Colon (tissue), 2 donors: ENCODE measurements around the gene OR6S1.
"Not testable (repeated sequence)": the region's sequence is repeated elsewhere in the genome, so short reads cannot be mapped to it uniquely, and the experiment has no call there.

Experiments used
- FAIRE-seq: peaks from 2 replicates; lab custom pipeline; 2012; peaks lifted over from hg19 to GRCh38; lab: Jason Lieb, UNC
- donor health status: control.
- donor health status: control.

OR6S1 gene

DNA sequence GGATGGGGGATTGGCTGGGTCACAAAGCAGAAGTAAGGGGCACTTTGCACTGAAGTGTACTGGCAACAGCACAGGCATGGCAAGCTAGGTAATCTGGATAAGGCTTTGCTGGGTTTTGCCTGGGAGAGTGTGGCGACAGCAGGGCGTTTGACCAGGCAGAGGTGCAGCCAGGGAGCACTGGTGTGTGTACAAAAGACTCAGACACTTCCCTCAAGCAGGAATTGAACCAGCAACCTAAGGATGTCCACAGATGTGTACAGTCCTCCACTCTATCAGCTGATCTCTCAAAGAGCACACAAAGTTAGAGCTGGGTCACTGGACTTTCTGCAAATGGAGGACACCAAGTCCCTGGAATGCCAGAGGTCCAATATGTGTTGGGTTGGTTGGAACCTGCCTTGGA lies 27.5 kb upstream of the OR6S1 start:
- no peak for FAIRE-seq

DNA sequence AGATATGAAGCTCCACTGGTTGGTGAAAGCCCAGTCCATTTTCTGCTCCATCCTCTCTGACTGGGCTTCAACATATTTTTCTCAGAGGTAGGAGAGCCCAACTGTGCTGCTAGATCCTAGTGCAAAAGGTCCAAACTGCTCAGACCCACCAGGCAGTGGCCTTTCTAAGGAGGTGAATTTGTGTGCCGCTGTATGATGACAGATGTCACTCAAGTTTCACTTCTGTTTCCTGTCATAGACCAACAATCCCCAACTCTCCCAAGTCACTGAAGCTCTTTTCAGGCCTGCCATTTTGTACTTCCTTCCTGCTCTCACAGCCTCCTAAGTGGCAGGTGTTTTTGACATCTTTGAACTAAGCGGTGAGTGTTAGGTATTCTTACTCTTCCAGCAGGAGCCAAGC lies 26.5 kb upstream of the OR6S1 start:
- FAIRE-seq: no peak

DNA sequence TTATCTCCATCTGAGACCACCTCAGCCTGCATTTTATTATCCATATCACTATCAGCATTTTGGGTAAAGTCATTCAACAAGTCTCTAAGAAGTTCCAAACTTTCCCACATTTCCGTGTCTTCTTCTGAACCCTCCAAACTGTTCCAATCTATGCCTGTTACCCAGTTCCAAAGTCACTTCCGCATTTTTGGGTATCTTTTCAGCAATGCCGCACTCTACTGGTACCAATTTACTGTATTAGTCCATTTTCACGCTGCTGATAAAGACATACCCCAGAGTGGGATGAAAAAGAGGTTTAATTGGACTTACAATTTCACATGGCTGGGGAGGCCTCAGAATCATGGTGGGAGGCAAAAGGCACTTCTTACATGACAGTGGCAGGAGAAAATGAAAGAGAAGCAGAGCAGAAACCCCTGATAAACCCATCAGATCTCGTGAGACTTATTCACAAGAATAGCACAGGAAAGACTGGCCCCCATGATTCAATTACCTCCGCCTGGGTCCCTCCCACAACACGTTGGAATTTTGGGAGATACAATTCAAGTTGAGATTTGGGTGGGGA lies 25.0 kb upstream of the OR6S1 start:
- not testable (repeated sequence) for FAIRE-seq

DNA sequence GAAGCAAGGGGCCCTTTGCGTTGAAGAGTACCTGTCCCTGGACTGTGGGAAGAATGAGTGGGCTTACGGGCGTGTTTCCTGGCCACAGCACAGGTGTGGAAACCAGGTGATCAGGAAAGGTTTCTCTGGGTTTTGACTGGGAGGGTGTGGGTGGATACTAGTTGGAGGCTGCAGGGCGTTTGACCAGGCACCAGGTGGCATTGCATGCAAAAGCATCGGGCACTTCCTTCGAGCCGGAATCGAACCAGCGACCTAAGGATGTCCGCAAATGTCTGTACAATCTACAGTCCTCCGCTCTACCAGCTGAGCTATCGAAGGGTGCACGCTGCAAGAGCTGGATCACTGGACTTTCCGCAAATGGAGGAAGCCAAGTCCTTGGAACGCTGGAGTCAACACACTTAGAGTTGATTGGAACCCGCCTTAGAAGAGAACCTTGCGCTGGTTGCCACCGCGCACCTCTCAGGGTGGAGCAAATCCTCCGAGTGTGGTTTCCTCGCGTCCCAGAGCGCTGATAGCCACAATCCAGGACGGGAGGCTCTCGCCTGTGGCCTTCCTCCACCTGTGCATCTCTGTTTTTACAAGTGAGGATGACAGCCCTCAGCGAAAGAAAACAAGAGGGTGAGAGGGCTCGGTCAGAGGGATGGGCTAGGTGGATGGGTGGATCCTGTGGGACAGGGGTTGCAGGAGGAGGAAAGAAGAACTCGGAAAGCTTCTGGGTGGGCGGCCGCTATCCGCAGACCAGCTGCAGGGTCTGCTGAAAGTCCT lies 21.7 kb upstream of the OR6S1 start:
- FAIRE-seq: no peak

DNA sequence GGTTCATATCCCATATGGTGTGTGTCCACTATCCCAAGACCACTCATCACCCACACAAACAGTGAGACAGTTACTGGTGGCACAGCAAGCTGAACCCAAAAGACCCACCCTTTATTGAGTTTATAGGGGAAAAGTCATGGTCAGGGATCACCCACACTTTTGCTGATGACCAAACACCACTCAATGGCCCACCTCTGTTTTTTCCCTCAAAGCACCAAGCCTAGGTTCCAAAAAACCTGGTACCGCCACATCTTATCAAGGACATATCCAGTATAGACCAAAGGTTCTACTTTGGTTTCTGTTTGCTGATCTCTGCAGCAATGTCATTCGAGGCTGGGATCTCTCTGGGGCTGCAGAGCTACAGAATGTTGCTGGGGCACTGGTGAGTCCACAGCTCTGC lies 19.7 kb upstream of the OR6S1 start:
- no peak for FAIRE-seq

DNA sequence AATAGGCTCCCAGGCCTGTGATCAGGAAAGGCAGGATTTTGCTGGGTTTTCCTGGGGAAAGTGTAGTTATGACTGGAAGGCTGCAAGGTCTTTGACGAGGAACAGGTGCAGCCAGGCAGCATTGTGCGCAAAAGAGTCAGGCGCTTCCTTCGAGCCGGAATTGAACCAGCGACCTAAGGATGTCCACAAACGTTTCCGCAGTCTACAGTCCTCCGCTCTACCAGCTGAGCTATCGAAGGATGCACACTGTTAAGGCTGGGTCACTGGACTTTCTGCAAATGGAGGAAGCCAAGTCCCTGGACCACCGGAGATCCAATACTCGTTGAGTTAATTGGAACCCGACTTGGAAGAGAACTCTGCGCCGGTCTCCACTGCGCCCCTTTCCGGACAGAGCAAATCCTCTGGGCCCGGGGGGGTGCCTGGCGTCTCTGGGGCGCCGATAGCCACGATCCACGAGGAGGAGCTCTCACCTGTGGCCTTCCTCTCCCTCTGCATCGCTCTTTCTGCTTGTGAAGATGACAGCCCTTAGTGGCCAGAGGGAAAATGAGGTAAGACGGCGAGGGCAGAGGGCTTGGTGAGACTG lies 18.4 kb upstream of the OR6S1 start:
- no peak for FAIRE-seq

DNA sequence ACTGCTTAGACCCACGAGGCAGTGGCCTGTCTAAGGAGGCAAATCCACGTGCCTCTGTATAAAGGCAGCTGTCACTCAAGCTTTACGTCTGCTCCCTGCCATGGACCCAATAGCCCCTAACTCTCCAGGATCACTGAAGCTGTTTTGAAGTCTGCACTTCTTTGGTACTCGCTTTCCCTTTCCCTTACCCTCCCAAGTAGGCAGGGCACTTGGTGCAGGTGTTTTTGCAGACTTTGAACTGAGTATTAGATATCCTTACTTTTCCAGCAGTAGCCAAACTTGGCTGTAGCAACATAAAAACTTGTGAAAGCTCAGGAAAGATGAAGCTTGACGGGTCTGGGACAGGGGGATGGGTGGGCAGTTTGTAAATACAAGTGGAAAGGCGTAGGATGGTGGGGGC lies 17.8 kb upstream of the OR6S1 start:
- no peak for FAIRE-seq

DNA sequence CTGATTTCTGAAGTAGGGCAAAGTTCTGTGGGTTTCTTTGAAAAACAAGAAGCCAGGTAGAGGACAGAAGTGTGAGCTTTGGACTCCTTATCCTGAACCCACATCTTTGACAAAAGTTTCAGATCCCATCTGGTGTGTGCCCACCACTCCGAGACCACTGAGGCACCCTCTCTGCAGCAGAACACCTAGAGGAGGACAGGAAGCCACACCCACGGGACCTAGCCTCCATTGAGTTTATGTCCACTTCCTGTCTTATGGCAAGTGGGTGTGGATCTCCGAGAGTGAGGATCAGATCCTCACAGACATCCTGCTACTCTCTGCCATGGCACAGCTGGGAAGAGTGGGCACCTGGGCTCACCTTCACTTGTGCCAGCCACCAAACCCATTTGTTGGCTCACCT lies 16.8 kb upstream of the OR6S1 start:
- FAIRE-seq: no peak

DNA sequence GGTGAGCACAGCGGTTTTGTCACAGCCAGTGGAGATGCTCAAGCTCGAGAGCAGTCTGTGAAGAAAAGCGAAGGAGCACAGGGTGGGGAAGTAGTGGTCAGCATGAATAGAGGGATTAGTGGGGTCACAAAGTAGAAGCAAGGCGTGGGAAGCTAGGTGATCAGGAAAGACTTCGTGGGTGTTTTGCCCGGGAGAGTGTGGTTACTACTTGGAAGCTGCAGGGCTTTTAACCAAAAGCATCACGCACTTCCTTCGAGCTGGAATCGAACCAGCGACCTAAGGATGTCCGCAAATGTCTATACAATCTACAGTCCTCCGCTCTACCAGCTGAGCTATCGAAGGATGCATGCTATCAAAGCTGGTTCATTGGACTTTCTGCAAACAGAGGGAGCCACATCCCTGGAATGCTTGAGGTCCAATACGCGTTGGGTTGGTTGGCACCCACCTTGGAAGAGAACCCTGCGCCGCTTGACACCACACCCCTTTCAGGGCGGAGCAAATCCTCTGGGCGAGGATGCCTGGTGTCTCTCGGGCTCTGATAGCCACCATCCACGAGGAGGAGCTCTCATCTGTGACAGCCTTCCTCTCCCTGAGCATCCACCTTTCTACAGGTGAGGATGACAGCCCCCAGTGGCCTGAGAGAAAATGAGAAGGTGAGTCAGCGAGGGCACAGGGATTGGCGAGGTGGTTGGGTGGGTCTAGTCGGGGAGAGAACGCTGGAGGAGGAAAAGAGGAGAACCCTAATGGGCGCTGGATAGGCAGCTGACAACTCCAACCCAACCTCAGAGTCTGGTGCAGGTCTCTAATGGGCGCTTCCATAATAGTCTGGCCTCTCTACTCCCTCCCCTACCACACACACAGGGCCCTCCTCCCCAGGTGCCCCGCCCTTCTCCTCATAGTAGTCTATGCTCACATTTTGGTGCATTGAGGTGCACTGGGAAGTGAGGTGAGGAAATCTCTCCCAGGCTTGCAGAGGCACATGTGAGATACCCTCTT lies 16.0 kb upstream of the OR6S1 start:
- FAIRE-seq: no peak

DNA sequence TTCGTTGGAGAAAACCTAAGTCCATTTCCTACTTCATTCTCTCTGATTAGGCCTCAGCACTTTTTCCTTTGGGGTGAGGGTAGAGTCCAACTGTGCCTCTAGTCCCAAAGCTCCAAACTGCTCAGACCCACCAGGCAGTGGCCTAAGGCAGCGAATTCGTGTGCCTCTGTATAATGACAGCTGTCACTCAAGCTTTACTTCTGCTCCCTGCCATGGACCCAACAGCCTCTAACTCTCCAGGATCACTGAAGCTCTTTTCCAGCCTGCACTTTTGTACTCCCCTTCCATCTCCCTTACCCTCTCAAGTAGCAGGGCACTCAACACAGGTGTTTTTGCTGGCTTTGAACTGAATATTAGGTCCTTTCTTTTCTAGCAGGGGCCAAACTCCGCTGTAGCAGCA lies 14.8 kb upstream of the OR6S1 start:
- FAIRE-seq: no peak

DNA sequence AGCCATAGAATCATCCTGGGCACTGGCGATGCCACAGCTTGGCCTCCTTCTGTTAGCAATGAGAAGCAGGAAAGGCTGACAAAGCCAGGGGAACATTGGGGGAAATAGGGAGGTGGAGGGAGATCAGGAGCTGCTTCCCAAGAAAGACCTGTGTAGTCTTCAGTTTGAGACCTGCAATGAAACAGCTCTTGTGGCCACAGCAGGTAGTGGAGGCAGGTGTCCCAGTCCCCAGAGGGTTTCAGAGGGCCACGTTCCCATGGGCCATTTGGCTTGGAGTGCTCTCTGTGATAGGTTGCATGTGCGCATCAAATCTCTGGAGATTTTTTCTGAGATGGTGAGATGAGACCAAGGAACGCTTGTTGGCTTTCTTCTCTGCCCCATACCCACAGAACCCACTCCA lies 14.4 kb upstream of the OR6S1 start:
- FAIRE-seq: no peak

DNA sequence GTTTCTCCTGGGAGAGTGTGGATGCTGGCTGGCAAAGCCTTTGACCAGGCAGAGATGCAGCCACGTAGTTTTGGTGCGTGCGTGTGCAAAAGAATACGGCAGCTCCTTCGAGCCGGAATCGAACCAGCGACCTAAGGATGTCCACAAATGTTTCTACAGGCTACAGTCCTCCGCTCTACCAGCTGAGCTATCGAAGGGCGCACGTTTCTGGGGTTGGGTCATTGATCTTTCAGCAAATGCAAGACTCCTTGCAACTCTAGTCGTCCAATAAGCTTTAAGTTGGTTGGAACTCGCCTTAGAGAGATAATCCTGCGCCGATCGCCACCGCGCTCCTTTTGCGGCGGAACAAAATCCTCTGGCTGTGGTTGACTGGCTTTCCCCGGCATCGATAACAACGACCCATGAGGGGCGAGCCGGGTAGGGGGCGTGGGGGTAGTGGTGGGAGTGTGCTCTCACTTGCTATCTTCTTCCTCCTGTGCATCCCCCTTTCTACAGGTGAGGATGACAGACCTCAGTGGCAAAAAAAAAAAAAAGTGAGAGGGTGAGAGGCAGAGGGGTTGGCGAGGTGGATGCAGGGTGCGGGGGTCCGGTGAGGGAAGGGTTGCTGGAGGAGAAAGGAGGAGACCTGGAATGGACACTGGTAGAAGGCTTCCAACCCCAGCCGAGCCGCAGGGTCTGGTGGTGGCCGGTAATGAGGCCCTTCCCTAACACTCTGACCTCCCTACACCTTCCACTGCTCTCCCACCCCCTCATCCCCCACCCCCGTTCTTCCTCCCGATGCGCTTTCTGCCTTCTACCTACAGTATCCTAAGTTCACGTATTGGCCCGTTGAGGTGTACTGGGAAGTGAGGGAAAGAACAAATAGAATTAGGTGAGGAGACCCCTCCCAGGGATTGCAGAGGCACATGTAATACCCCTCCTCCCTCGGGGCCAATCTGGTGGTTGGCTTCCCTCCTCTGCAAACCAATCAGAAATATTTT lies 11.8 kb upstream of the OR6S1 start:
- no peak for FAIRE-seq

DNA sequence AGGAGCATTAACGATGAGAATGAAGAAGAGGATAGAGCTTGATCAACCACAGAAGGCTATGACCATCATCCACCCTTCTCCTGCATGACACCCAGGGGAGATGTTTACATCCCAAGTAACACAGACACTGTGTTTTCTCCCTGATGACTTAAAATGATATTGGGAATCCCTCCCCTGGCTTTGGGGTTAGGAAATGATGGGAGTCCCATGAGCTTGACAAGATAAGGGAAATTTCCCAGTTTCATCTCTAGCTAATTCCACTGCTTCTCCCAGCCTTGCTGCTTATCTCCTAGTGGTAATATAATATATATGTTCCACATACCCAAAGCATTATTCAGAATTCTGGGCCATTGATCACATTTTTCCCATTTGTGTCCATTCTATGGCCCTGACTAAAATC lies 4.0 kb upstream of the OR6S1 start:
- FAIRE-seq: no peak

DNA sequence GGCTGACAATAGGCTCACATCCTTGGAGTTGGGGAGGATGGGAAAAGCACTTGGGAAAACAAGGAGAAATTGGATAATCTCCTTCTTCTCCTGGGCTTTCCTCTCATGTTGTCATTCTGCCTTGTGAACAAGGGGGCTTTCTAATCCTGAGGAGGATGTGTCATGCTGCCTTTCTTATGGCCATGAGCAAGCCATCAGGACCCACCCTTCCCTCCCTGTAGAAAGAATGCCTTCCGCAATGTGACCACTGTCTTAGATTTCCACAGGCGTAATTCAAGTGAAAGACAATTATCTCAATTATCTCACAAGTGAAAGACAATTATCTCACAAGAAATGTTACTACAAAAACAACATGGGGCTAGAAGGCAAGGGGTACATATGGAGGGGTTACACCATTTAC lies 3.0 kb upstream of the OR6S1 start:
- no peak for FAIRE-seq

DNA sequence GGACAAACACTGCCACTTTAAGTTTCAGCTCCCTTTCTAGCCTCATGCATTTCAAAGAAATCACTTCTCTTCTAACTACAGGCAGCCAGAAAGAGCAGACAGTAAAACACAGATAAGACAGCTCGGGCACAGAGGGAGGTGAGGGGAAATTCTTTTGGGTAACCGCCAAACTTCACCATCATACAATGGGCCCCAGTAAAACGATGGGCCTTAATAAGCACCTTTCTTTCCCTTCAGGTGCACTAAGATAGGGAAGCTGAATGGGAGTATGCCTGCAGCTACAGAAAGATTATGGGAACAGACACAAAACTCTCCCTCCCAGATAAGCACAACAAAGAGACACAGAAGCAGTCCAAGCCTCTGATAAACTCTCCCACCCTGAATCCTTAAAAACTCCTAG lies 1.3 kb upstream of the OR6S1 start:
- not testable (repeated sequence) for FAIRE-seq

DNA sequence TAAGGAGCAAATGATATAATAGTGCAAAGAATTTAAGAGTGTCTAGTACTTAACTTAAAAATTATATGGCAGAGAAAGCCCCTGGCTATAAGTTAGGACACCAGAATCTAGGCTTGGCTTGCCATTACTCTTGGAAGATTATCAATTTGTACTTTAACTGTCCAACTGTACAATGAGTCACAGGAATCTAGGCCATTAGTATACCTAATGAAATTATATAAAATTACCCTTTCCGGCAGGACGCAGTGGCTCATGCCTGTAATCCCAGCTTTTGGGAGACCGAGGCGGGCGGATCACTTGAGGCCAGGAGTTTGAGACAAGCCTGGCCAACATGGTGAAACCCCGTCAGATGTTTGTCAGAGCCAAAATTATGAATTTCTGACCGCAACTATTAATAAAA lies 691 bp upstream of the OR6S1 start:
- no peak for FAIRE-seq

DNA sequence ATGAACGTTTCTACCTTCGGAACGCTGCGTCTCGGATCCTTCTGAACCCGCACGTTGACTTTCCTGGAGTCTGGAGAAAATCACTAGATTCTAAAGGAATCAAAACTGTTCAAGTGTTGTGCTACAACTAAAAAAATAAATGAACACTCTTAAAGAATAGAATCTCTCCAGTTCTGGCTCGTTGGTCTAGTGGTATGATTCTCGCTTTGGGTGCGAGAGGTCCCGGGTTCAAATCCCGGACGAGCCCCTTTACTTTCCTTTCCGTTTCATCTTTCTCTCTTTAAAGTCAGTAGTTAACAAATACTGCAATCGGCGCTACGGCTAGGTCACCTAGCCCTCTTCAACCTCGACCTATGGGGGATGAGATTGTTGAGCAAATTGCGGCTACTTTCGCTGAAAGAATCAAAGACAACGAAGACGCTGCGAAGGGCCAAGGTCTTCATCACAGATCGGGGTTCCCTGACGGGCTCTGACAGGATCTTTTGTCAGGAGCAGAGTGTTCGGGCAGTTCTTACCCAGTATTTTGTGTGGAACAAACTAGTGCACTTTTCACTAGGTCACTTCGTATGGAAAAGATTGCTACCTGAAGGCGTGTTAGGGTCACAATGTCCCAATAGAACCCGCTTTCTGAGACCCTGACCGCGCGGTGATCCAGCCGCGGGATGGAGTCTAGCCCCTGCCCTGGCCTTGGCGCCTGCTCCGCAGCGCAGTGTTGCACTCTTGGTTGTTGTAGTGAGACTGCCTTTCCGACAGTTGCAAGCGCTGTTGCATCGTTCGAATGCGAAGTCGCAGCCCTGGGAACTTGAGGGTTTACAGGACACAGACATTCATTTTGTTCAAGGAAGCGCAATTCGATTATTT lies 8.4 kb downstream of the OR6S1 start:
- FAIRE-seq: no peak

DNA sequence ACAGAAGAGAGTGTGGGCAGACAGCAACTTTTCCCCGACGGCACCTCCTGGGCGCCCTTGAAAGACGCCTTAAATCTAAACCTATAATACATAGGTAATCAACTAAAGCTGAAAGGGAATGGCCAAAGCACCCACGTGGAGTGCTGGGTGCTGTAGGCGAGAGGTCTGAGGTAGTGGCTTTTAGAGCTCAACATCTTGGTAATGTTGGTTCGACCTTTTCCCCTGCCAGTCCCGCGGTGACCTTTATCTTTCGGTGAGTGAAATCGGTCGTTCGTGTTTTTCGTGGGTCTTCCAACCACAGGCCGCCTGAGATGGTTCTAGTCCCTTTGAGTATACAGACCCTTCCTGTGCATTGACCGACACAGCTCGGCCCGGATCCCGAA lies 9.1 kb downstream of the OR6S1 start:
- no peak for FAIRE-seq

DNA sequence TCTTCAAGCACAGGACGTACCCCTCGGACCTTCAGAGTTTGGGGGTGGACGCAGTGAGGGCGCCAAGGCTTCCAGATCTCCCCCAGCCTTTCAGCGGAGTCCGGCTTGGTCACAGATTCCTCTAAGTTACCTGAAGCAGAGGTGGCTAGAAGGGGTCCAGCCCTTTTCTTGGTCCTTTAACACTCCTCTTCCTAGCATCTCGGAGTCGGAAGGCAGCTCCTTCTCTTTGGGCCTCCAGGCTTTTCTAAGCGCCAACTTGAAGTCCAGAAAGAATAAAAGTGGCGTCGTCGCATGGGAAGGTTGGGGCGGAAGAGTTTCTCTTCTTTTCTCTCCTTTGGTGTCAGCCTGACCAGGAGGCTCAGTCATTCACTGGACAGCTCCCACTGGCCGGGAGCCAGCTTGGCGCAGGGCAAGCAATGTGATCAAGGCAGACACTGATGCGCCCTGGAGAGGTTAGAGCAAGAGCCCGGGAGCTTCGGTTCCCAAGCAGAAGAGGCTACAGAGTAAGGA lies 9.6 kb downstream of the OR6S1 start:
- no peak for FAIRE-seq
